HUES48 (cell line): ENCODE measurements around the gene ZNRF1.
A peak's percentile ranks its signal among the peaks of the same experiment; 100 is the strongest.

Experiments used
- H3K27ac ChIP-seq: one replicate; pipeline ENCODE4 v1.7.0; 2013; ENCODE audit warnings: low read depth, low read length, inconsistent platforms
- H3K27me3 ChIP-seq: 2 replicates; pipeline ENCODE4 v1.6.1; 2013; ENCODE audit warnings: mild to moderate bottlenecking, low read length; ENCODE audit not compliant: control insufficient read depth, insufficient read depth
- H3K36me3 ChIP-seq: 2 replicates; pipeline ENCODE4 v1.6.1; 2013; ENCODE audit warnings: low read length; ENCODE audit not compliant: control insufficient read depth, insufficient read depth
- H3K4me1 ChIP-seq: 2 replicates; pipeline ENCODE4 v1.6.1; 2013; ENCODE audit warnings: mild to moderate bottlenecking, low read length; ENCODE audit not compliant: control insufficient read depth, insufficient read depth
- H3K4me3 ChIP-seq: 2 replicates; pipeline ENCODE4 v1.5.1; 2013; ENCODE audit warnings: mild to moderate bottlenecking, low read depth, low read length
- H3K9ac ChIP-seq: 2 replicates; pipeline ENCODE4 v1.6.1; 2013; ENCODE audit warnings: mild to moderate bottlenecking, low read depth, low read length, moderate library complexity
- H3K9me3 ChIP-seq: 2 replicates; pipeline ENCODE4 v1.6.1; 2013; ENCODE audit warnings: low read length; ENCODE audit not compliant: control insufficient read depth, insufficient read depth

The ZNRF1 gene

DNA sequence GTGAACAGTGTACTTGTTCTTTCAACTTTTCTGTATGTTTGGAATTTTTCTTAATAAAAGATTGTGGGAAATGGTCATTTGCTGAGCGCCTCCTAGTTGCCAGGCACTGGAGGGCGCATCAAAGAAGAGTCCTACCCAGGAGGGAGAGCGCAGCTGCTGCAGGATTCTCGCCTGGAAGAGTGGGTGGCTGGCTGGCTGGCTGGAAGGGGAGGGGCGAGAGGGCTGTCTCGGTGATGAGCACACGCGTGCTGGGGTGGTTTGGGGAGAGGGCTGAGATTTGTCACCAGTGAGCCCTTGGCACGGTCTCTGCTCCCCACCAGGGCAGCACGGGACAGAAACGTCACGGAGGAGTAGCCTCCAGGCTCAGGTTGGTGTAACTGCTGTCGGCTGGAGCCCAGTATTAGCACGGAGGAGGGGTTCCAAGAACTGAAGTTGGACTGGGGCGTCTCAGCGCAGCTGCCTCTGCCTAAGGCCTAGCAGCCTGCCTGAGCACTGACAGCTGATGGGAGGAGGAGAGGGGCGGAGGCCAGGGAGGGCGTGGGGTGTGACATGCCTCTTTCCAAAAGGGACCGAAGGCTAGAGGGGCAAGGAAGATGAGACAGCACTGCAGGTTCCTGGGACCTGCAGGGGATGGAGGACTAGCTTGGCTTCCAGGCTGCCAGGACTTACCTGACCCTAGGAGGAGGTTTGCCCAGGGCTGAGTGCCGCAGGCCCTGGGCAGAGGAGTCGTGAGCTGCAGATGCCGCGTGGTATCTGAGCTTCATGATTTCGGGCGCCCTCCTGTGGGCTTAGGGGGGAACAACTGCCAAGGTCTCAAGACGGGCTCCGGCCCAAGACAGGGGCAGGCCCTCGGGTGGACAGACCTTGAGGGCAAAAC is 112.1 kb downstream of the ZNRF1 start:
- H3K4me3 ChIP-seq: peak overlapping the region; percentile 25; the same call in 1 of the 2 replicates

DNA sequence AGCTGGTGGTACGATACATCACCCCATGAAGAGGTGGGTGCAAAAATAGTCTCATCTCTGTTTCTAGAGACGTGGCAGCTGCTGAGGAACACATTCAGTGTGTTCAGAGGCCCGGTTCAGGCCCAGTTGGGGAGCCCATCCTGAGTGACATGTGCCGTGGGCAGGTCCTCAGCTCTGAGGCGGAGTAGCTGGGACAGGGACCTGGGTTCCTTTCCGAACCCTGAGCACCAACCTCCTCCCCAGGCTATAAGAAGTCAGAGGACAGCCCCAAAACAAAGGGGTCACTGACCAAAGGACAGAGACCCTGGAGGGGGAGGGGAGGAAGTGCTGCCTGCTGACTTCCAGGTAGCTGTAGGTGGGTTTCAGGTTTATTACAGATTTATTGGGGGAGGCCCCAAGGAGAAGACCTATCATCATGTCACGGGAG is 112.7 kb downstream of the ZNRF1 start:
- Histone ChIP-seq H3K36me3 (no peaks in the 10 kb centered on the region), H3K4me3 (no peak overlapping the region), H3K9me3 (no peaks in the 10 kb centered on the region), H3K4me1 (peaks cover 49% of the 10 kb centered on the region), H3K27me3 (no peaks in the 10 kb centered on the region), H3K9ac (no peak overlapping the region), H3K27ac (no peak overlapping the region)

More for the DNA sequence above, 112.1 kb downstream of the ZNRF1 start:
- Histone ChIP-seq H3K9ac (no peak overlapping the region), H3K4me1 (peaks cover 48% of the 10 kb centered on the region), H3K27me3 (no peaks in the 10 kb centered on the region), H3K9me3 (no peaks in the 10 kb centered on the region), H3K36me3 (no peaks in the 10 kb centered on the region), H3K27ac (peak overlapping the region; percentile 55)

DNA sequence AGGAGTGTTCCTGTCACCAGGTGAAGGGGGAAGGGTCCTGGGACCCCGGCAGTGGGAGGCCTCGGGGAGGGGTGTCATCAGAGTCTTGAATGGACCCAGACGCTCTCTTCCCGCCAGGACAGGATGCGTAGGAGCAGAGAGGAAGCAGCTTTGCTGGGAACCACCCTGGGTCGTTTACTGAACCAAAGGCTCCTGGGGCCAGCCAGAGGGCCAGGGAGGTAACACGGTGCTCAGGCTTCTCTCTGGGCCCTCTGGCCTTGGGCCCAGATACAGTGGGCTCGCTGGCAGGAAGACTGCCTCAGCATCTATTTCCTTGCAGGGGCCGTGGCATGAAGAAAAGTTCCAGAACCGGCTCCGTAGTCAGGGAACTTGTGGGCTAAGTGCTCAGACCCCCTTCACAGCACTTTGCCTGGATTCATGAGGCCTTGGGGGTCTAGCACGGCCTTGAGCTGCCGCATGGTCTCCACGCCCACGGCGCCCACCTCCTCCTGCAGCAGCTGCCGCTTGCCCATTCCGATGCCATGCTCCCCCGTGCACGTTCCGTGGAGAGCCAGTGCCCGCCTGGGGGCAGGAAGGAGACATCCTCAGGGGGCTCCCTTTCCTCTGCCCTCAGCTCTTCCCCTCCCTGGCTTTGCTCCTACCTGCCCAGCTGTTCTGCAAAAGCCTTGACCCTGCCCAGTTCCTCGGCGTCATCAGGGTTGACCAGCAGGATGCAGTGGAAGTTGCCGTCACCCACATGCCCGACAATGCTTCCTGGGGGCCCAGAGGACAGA is 113.3 kb downstream of the ZNRF1 start:
- Histone ChIP-seq H3K9ac (no peak overlapping the region), H3K4me1 (peaks cover 55% of the 10 kb centered on the region), H3K4me3 (no peak overlapping the region), H3K27me3 (no peaks in the 10 kb centered on the region), H3K36me3 (no peaks in the 10 kb centered on the region), H3K9me3 (no peaks in the 10 kb centered on the region), H3K27ac (peak overlapping the region; percentile 33)

DNA sequence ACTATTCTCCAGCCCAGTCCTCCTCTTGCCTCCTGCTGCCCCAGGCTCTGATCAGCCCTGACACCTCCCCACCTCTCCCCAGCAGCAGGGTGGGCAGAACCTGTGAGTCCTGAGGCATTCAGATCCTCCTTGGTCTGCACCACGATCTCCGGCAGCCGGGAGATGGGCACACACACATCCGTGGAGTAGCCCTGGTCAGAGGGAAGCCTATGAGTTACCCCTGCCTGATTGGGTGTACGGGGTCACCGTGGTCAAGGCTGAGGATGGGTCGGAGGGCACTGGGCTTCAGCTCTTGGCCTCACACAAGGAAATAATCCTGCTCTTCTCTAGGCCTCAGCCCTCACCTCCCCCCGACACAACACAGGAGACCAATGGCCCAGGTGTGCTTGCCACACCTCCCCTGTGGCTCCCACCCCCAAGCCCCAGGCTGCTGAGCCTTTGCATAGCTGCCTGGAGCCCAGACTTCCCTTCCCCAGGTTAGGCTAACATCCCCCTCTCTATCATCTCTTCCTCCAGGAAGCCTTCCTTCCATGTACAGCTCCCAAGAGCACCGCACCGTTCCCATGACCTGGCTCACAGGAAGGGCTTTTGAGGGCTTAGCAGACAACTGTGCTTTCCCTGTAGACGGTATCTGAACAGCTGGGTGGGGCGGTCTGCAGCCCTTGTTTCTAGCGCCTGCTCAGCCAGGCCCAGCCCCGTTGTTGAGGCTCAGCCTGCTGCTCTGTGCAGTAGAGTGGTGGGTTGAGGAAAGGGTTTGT is 114.1 kb downstream of the ZNRF1 start:
- peaks cover 55% of the 10 kb centered on the region for H3K4me1 ChIP-seq
- no peak overlapping the region for H3K9ac ChIP-seq
- no peaks in the 10 kb centered on the region for H3K27me3 ChIP-seq
- peak overlapping the region; percentile 33 for H3K27ac ChIP-seq
- no peaks in the 10 kb centered on the region for H3K36me3 ChIP-seq
- H3K4me3 ChIP-seq: no peak overlapping the region
- no peaks in the 10 kb centered on the region for H3K9me3 ChIP-seq

DNA sequence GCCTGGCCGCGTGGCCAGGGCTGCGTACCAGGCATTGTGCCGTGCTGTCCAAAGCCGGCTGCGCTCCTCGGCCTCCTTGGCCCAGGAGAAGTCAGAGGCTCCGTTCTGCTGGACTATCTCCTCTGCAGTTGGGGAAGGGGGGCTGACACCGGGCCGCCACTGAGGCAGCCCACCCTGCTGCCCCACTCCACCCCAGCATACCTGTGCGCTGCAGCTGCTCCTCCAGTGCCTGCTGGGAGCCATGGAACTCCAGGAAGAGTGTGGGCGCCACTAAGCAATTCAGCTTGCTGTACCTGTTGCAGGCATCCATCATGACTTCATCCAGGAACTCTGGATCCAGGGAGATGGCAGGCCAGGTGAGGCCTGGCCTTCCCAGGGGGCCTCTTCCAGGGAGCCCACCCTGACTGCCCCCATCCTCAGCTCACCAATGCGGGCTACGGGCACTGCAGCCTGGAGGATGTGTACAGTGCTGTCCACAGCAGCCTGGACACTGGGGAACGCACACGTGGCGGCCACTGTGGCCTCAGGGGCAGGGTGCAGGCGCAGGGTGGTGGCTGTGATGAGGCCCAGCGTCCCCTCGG is 114.8 kb downstream of the ZNRF1 start:
- Histone ChIP-seq H3K36me3 (no peaks in the 10 kb centered on the region), H3K9ac (no peak overlapping the region), H3K27me3 (no peaks in the 10 kb centered on the region), H3K27ac (no peak overlapping the region), H3K4me3 (no peak overlapping the region), H3K4me1 (peaks cover 59% of the 10 kb centered on the region), H3K9me3 (no peaks in the 10 kb centered on the region)

DNA sequence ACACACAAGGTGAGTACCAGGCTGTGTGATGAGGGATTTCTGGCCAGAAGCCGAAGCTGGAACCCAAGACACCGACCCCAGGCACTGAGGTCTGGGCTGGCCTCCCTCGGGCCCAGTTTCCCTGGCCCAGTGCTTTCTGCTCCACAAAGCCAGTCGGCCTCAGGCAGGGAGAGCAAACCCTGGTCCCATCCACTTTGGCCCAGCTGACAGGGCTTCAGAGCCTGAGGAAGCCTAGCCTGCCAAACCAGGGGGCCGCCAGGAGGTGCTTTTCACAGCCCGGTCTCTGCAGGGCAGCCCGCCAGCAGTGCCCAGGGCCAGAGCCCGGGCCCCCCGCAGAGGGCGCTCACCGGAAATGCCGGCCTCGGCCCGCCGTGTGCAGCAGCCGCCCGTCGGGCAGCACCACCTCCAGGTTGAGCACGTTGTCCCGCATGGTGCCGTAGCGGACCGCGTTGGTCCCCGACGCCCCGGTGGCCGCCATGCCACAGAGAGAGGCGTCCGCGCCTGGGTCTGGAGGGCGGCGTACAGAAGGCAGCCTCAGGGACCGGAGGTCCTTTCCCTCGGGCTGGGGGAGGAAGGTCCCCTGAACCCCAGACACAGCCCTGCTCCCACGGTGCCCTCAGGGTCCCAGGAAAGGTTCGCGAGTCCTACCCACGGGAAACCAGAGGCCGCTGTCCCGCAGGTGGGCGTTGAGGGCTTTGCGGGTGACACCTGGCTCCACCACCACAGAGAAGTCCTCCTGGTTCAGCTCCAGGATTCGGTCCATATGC is 115.5 kb downstream of the ZNRF1 start:
- no peaks in the 10 kb centered on the region for H3K9me3 ChIP-seq

DNA sequence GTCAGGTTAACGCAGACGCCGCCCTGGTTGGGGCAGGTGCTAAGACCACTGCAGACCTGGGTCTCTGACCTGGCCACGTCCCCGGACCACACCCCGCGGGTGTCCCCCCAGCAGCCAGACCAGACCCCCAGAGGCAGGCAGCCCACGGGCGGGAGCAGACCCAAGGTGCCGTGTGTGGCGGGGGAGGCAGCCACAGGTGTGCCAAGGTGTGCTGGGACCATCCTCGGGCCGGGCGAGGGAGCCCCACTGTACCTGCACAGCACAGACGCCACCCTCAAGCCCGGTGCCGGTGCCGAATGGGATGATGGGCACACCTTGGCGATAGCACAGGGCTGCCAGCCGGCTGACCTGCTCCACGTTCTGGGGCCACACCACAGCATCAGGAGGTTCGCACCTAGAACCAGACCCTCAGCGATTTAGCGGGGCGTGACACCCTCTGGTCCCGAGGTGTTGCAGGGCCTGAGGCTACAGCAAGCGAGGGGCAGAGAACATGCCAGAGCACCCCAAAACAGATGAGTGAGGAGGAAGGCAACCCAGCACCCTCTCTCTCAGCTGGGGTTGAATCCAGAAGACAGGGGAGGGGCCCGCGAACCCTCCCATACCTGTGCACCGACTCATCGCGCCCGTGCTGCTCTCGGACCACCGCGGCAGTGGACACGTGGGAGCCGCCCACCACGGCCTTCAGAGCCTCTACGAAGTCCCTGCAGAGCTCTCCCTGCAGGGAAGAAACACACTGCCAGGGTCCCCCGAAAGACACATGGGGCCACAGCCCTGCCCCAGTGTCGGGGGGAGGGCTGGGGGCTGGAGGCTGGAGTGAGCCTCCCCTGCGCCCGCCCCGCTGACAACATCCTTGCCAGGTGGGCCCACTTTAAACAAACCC is 116.4 kb downstream of the ZNRF1 start:
- no peaks in the 10 kb centered on the region for H3K27me3 ChIP-seq
- H3K27ac ChIP-seq: no peak overlapping the region
- no peaks in the 10 kb centered on the region for H3K36me3 ChIP-seq
- H3K4me1 ChIP-seq: peaks cover 59% of the 10 kb centered on the region
- H3K4me3 ChIP-seq: no peak overlapping the region
- no peak overlapping the region for H3K9ac ChIP-seq
- no peaks in the 10 kb centered on the region for H3K9me3 ChIP-seq

More for the DNA sequence above, 115.5 kb downstream of the ZNRF1 start:
- Histone ChIP-seq H3K4me3 (no peak overlapping the region), H3K27me3 (no peaks in the 10 kb centered on the region), H3K9ac (no peak overlapping the region), H3K4me1 (peaks cover 59% of the 10 kb centered on the region), H3K36me3 (no peaks in the 10 kb centered on the region), H3K27ac (no peak overlapping the region)

DNA sequence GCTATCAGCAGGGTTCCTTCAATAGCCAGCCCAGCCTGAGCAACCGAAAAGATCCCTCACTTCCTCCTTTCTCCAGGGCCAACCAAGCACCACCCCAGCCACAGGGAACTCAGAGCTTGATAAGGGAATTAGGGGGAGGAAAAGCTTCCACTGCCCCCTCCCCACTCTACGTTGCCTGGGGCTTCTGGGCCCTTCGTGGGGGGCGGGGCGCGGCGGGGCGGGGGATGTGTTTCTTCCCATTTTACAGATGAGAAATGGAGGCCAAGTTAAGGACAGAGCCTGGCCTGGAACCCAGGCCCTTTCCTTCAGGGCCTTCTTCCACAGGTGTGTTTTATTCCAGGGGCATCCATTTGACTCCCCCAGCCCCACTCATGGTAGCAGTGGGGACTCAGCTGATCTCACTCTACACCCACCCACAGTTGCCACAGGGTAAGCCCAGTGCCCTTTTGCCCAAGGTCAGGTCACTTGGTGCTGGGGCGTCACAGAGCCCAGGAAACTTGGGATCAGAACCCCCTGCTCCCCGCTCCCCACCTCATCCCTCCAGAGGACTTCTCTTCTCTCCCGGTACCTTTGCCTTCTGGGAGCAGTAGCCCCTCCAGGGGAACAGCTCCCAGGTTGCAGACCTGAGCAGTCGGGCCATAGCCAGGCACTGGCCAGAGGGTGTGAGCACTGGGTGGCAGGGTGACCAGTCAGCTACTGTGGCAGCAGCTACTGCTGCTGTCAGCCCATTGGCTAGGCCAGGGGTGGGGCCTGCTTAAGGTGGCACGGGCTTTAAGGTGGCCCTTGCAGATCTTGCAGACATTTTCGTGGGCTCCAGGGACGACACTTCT is 117.5 kb downstream of the ZNRF1 start, which contains the start of gene LDHD:
Gene LDHD (minus strand): TSS at position 700 of the 830 bp plus-strand sequence. CDS start 60 bp downstream, at position 640.
- H3K4me1 ChIP-seq: peaks cover 50% of the 10 kb centered on the region
- peaks cover 4% of the 10 kb centered on the region for H3K9me3 ChIP-seq
- H3K36me3 ChIP-seq: no peaks in the 10 kb centered on the region
- peak within 1 kb of the TSS; percentile 50 for H3K4me3 ChIP-seq
- H3K9ac ChIP-seq: no peak within 1 kb of the TSS
- no peaks in the 10 kb centered on the region for H3K27me3 ChIP-seq
- H3K27ac ChIP-seq: peak within 1 kb of the TSS; percentile 42

DNA sequence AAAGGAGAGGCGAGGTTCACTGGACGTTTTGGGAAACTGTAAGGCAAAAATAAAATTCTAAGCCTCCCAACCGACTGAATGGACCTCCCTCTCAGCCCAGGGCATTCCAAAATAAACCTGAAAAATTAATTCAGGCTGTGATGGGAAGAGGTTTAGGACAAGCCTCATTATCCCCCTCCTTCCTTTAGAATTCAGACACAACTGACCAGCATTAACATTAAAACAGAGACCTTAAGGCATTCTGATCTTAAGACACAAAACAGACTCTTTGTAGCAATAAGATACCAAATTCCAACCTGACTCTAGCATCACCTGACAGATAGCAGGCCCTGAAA is 118.1 kb downstream of the ZNRF1 start:
- peak overlapping the region; percentile 50 for H3K4me3 ChIP-seq
- H3K9ac ChIP-seq: no peak overlapping the region
- H3K9me3 ChIP-seq: peaks cover 10% of the 10 kb centered on the region
- peak overlapping the region; percentile 42 for H3K27ac ChIP-seq
- no peaks in the 10 kb centered on the region for H3K27me3 ChIP-seq
- H3K36me3 ChIP-seq: no peaks in the 10 kb centered on the region
- peaks cover 44% of the 10 kb centered on the region for H3K4me1 ChIP-seq
